Peyer's patch (tissue), 4 donors: ENCODE data around the gene TSPAN32.

Experiments
- CTCF ChIP-seq, 6 experiments: fragments of 450-650 bp in 4 of 6; fragments of 200-600 bp in 2 of 6; sonication (generic) in 1 of 6; IDR thresholded peaks; one replicate each; pipeline ENCODE4 v1.5.1; 2017 to 2019; ENCODE audit warnings: antibody characterized with exemption in 6 of 6, mild to moderate bottlenecking in 3 of 6, moderate library complexity in 1 of 6
- POLR2A ChIP-seq, 2 donors: fragments of 450-650 bp; IDR thresholded peaks; one replicate each; pipeline ENCODE4 v1.5.1; 2017; ENCODE audit warnings: antibody characterized with exemption in 2 of 2, mild to moderate bottlenecking in 2 of 2, moderate library complexity in 2 of 2

GRCh38 chr11:2351701-2352100, 49.9 kb downstream of the TSPAN32 start:
- no peak for TF ChIP-seq CTCF (IDR thresholded peaks at IDR 0.05)
- no peak for TF ChIP-seq POLR2A (IDR thresholded peaks at IDR 0.05)
